HG03378 (cell line): Measurements from ENCODE around the gene RFC4.
A peak's percentile ranks its signal among the peaks of the same experiment; 100 is the strongest.
"Not testable (repeated sequence)": the region's sequence is repeated elsewhere in the genome, so short reads cannot be mapped to it uniquely, and the experiment has no call there.

Experiments
- ATAC-seq: cut with Tn5 transposase; IDR thresholded peaks from one replicate; pipeline ENCODE4 v1.9.1; 2021; ENCODE audit warnings: mild to moderate bottlenecking, moderate library complexity; ENCODE audit not compliant: unreplicated experiment

RFC4 gene

DNA sequence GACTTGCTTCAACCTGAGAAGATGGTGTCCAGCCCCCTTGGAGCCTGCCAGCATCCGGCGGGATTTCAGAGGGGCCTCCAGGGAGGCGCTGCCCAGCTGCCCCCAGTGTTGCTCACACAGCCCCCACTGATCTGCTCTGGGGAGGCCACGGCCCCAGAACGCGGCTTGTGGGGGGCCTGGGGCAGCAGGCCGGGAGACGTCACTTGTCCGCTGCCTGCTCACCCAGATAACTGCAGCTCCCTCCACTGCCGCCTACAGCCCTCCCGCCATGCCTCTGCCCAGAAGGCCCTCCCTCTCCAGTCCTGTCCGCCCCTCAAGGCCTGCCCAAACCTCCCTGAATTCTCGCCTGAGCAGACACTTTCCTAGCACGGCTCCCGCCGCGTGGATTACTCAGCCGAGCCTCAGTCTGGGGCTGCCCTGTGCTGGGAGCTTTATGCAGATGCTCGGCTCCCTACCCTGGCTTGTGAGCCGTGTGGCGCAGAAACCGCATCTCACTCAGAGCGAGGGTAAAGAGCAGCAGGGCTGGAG is 19.1 kb upstream of the RFC4 start:
- no peak for ATAC-seq

DNA sequence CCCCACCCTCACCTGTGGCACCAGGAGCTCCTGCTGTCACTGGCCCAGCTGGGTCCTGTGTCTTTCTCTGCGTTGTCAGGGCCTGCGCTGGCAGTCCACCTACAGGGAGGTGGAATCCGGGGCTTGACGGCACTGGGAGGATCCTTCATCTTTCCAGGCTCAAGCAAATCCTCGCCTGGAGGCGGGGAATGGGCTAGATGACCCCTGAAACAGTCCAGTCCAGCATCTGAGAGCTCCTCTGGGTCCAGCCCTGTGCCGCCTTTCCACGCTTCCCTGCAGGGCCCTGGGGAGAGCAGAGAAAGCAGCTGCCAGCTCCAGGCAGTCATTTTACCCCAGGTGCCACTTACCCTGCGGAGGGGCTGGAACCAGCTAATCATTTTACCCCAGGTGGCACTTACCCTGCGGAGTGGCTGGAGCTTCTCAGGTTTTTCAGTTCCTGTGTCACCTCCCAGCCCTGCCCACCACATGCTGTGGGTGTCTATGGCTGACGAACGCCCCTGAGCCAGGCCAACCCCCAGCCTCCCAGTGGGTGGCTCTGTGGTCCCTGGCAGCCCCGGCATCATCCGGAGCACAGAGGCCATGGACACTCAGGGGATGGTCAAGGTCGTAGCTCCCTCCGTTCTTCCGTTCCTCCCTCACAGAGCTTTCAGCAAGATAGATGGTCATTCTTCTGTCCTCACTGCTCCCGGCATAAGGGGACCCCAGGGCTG is 18.3 kb upstream of the RFC4 start:
- ATAC-seq: no peak

DNA sequence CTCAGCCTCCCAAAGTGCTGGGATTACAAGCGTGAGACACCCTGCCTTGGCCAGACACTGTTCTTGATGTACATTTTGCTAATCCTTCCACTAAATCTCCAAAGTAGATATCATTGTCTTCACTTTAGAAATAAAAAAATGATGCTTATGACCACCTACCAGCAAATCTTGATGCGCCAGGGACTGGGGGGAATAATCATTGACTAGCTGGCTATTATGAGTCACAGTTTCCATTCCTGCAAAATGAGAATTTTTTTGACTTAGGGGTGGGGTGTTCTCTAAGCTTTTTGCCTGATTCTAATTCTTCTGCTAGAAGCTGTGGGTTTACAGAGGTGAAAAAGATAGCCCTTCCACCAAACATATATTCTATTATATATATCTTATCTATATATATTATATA is 17.1 kb upstream of the RFC4 start:
- no peak for ATAC-seq

DNA sequence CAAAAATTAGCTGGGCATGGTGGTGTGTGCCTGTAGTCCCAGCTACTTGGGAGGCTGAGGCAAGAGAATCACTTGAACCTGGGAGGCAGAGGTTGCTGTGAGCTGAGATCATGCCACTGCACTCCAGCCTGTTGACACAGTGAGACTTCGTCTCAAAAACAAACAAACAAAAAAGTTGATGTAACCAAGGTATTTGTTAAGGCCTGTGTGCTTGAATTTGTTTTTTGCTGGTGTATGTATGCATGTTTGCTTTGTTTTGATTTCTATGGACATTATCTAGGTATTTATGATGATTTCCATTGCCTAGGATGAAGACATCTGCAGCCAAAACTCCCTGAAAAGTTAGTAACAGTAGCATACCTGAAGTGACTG is 16.1 kb upstream of the RFC4 start:
- not testable (repeated sequence) for ATAC-seq

DNA sequence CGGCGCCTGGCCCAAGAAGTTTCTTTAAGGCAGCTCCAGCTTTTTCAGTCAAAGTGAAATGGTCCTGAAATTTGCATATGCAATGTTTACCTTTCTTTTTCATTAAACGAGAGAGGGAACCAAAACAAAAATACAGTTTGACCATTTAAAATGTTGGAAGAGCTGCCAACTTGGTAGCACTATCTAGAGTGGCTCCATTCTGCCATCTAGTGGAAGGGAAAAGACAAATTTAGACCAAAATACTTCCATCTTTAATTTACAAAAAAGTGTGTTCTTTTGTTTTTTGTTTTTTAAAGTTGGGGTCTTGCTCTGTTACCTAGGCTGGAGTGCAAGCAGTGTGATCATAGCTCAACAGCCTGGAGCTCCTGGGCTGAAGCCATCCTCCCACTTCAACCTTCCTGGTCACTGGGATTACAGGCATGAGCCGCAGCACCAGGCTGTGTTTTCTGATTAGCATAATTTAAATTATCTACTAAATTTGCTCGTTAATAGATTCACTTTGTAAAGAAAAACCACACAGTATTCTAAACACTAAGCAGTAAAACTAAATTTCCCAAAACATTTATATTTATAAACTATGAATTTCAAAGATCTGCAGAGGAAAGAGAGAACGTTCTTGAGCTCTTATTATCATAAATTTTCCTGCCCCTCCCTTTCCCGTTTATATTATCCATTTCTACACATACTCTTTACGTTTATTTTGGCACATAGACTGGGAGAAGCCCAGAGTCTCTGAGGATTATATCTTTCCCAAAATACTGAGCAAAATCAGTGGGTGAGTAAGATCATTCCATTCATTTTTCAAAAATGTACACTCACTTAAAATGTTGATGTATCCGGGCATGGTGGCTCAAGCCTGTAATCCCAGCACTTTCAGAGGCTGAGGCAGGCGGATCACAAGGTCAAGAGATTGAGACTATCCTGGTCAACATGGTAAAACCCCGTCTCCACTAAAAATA is 15.4 kb upstream of the RFC4 start:
- ATAC-seq: no peak

DNA sequence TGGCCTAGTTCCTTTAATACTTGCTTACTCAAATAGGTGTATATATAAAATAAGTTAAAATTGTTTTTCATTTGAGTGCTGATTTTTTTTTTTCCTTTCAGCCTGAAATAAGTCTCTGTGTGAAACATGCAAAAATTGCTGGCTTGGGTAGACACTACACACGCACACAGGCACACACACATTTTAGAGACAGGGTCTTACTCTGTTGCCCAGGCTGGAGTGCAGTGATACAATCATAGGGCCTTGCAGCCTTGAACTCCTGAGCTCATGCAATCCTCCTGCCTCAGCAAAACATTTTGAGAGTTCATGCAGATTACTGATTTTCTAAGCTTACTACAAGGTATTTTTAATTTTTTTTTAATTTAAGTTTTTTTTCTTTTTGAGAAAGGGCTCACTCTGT is 12.7 kb upstream of the RFC4 start:
- no peak for ATAC-seq

DNA sequence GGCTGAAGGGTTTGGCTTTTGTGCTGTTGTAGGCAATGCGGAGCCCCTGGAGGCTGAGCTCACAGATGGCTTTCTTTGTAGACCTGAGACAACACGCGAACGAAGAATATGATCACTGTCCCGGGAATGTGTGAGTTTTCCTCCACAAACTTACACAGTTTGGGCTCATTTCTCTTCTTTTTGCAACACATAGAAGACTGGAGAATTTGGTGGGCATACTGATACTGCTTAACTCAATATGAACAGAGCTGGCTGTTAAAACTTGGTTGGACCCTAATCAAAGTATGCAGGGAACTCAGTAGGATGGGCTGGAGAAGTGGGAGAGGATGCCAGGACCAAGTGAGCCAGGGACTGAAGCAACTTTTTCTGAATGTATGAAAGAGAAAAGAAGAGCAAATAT is 12.2 kb upstream of the RFC4 start:
- ATAC-seq: no peak

DNA sequence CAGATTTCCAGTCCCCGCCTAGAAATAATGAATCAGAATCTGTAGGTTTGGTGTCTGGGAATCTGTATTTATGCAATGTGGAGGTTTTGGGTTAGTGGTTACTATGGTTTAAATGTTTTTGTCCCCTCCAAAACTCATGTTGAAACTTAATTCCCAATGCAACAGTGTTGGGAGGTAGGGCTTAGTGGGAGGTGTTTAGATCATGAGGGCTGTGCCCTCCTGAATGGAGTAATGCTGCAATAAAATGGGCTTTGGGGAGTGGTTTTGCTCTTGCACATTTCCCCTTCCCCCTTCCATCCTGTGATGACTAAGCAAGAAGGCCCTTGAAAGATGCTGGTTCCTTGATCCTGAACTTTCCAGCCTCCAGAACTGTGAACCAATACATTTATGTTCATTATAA is 9.2 kb upstream of the RFC4 start:
- ATAC-seq: no peak

DNA sequence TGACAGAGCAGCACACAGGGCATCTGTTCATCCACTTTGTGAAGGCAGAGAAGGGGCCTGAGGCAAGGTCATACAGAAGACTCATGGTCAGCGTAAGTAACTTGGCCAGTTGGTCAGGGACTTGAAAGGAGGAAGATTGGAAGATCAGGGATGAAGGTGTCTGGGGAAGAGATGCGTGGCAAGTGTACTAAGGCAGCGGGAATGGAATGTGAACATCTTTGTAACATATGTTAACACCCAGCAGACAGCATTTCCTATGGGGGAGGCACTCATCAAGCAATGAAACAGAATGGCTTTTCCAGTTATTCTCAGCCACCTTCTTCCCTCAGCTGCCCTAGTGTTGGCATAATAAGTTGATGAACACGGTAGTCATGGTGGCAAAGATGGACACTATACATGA is 7.8 kb upstream of the RFC4 start:
- no peak for ATAC-seq

DNA sequence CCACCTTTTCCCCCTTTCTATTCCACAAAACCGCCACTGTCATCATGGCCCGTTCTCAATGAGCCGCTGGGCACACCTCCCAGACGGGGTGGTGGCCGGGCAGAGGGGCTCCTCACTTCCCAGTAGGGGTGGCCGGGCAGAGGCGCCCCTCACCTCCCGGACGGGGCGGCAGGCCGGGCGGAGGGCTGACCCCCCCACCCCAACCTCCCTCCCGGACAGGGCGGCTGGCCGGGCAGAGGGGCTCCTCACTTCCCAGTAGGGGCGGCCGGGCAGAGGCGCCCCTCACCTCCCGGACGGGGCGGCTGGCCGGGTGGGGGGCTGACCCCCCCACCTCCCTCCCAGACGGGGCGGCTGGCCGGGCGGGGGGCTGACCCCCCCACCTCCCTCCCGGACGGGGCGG is 5.0 kb upstream of the RFC4 start:
- not testable (repeated sequence) for ATAC-seq

DNA sequence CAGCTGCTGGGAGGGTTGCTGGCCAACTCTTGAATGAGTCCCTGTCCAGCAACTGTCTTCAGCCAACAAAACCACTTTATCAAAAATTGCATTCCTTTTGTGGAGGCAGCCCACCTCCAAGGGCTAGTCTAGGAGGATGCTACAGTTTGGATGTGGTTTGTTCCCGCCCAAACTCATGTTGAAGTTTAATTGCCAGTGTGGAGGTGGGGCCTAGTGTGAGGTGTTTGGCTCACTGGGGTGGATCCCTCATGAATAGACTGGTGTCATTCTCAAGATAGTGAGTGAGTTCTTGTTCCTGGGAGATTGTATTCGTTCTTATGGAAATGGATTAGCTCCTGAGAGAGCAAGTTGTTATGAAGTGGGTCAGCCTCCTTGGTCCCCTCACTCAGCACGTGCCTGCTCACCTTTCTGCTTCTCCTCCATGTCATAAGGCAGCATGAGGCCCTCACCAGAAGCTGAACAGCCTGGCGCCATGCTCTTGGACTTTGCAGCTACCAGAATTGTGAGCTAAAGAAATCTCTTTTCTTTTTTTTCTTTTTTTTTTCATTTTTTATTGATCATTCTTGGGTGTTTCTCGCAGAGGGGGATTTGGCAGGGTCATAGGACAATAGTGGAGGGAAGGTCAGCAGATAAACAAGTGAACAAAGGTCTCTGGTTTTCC is 4.2 kb upstream of the RFC4 start:
- no peak for ATAC-seq

DNA sequence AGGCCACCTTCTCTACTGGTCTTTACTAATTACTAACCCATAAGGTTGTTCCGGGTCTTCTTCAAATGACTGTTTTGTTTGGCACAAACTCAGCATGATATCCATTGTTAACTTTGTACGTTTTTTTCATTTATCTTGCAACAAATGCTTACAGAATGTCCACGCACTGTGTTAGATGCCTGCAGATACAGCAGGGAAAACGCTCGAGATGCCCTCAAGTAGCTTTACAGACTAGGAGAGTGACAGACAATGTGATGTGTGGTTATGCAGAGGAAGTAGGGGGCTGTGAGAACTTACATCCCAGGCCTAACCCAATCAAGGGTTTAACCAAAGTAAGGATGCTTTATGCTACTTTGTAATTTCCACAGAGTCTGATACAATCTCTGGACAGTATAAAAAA is 949 bp upstream of the RFC4 start:
- ATAC-seq: peak; percentile 6

DNA sequence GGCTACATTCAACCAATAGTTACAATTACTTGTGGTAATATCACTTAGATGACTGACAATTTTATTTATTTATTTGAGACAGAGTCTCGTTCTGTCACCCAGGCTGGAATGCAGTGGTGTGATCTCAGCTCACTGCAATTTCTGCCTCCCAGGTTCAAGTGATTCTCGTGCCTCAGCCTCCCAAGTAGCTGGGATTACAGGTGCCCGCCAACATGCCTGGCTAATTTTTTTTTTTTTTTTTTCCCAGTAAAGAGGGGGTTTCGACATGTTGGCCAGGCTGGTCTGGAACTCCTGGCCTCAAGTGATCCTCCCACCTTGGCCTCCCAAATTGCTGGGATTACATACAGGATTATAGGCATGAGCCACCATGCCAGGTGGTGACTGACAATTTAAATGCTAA is 2.8 kb downstream of the RFC4 start:
- ATAC-seq: not testable (repeated sequence)

DNA sequence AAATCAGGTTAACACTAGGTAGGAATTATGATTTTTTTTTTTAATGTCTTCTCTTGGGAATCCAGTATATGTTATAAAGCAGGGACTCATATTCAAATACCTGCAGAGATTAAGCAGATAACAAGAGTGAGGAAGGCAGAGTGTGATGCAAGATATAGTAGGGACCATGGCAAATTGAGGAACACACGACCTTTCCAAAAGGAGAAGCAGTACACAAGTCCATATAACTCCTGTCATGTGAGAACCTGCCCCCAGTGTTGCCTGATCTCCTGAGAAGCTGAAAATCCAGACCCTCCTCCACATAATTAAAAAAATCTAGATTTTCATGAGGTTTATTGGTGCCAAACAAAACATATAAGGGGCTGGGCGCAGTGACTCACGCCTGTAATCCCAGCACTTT is 3.6 kb downstream of the RFC4 start:
- no peak for ATAC-seq

DNA sequence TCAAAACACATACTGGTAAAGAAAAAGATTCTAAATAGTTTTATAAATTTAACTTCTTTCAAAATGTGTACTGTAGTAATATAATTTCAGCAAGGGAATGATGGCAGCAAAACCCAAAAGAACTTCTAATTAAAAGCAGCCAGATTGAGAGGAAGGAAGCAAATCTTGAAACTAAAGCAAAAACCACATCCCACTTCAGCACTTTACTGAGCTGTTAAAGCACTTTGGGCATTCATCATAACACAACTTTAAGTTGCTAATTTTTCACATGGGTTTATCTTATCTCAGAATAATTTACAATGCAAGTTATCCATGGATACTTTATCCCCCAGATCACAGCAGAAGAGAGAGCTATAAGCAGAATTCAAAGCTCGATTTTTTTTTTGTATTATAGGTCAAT is 6.0 kb downstream of the RFC4 start:
- ATAC-seq: no peak

DNA sequence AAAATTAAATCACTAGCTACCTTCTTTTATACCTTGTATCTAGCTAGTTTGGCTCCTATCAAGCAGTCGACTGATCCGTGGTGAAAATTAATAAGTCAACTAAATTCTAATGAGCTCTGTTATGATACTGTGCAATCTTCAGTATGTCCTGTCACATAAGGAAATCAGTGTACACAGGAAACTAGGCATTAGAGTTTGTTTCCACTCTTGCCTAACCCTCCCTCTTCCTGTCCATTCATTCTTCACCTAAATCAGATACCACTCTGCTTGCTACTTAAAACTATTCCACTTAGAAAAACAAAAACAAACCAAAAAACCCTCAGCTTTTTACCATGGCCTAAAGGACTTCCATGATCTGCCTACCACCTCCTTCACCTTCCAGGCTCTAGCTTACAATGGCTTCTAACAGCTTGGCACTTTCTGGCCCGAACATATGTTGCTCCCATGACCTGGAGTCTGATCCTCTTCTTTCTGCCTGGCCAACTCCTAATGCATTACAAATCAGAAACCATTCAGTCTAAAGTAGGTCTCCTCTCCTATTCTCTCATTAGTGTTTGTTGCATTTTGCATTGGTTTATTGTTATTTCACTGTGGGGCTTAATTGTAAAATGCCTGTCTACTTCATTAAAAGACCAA is 7.9 kb downstream of the RFC4 start:
- no peak for ATAC-seq

DNA sequence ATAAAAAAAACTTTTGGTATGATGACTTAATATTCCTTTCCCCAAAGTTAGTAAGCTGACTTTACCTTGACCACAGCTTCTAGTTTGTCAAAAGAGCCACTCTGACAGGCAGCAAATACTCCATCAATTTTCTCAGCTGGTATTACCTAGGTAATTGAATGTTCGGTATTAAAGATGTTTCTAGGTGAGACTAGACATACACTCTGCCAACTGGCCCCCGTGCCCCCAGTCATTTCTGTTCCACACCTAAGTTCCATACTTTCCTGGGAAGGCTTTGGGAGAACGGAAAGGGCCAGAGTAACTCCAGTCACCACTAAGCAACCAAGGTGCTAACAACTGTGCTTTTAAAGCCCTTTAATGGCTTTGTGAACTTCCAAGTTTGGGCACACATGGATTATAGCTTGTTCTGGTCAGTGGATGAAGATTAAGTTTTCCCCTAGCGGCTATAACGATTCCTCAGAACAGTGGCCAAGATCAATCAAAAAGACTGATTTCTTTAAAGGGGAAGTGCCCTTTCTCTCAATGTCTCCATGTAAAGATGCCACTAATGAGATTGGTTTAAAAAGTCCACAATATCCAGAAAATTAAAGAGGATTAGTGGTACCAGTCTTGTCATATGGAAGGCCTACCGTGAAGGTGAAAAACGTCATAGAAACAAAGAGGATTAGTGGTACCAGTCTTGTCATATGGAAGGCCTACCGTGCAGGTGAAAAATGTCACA is 15.9 kb downstream of the RFC4 start:
- no peak for ATAC-seq

DNA sequence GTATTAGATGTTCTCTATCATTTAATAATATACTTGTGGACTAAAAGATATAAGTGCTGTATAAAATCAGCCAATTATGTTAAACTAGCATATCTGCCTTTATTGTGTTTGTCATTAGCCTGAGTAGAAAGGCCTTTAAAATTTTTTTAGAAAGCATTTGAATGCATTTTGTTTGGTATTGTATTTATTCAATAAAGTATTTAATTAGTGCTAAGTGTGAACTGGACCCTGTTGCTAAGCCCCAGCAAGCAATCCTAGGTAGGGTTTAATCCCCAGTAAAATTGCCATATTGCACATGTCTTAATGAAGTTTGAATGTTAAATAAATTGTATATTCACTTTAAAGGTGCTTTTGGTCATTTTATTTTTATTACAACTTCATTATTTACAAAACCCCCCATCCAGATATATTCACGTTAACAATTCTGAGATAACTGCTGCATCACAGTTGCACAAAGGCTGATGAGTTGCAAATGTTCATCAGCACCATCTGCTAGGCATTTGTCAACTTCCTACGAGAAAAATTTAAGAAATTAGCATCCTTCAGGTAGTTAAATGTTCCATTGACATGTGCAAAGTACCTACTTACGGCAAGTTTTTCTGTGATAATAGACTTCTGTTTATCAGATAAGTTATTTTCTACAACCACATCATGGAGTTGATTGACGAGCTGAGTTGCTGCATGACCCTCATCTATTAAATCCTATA is 16.6 kb downstream of the RFC4 start:
- no peak for ATAC-seq

DNA sequence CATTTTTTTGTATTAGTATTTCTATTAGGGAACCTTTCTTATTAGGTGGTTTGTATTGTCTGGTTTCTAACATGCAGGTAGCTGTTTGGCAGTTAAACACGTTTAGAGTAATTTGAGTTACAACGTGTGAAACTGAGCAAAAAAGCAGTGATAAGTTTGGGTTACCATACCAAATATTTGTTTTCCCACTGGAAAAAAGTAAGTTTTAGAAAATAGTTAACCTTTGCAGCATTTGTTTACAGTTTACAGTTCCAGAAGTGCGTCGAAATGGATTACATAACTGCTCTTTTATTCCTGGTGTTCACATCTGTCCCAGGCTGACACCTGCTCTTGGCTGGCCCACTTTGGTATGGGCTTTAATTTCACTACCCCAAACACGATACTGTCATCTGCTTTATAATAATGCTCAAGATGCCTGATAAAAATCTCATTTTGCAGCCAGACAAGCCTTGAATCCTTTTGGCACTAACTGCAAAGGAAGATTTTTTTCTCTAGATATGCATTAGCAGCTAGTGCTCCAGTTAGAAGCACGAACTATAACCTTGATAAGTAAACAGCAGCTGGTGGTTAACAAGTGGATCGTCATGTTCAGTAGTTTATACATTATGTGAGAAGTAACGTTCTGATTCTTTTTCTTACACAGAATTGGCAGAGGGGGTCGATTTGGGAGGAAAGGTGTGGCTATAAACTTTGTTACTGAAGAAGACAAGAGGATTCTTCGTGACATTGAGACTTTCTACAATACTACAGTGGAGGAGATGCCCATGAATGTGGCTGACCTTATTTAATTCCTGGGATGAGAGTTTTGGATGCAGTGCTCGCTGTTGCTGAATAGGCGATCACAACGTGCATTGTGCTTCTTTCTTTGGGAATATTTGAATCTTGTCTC is 17.6 kb downstream of the RFC4 start:
- no peak for ATAC-seq
